ENCODE measurements around the gene OR2F2.

The OR2F2 gene

GRCh38 chr7:143979998-143980397 lies 45.0 kb downstream of the OR2F2 start:
- no peak for DNase-seq

- no peak for DNase-seq
These were observed 45.9 kb downstream of the OR2F2 start for GRCh38 chr7:143980746-143981510.

GRCh38 chr7:143983960-143984359 lies 48.9 kb downstream of the OR2F2 start:
- no peak for DNase-seq
